ENCODE data around the gene IGIP.

IGIP gene

GRCh38 chr5:140136624-140137023 lies 10.9 kb downstream of the IGIP start:
- TF ChIP-seq CTCF (IDR thresholded peaks at IDR 0.05; ENCODE audit: control insufficient read depth, extremely low read depth, insufficient read depth): no peak
- no peak for DNase-seq (ENCODE audit: low read depth)
- H3K4me3 ChIP-seq (ENCODE audit: low read depth, low read length): no peak overlapping the region

- no peak for TF ChIP-seq CTCF (IDR thresholded peaks at IDR 0.05; ENCODE audit: control insufficient read depth, extremely low read depth, insufficient read depth)
- H3K4me3 ChIP-seq (ENCODE audit: low read depth, low read length): no peak overlapping the region
- DNase-seq (ENCODE audit: low read depth): no peak
Observed at GRCh38 chr5:140140435-140140834, 14.7 kb downstream of the IGIP start.

- DNase-seq (ENCODE audit: low read depth): peak; percentile 65
- no peak overlapping the region for H3K4me3 ChIP-seq (ENCODE audit: low read depth, low read length)
- TF ChIP-seq CTCF (IDR thresholded peaks at IDR 0.05; ENCODE audit: control insufficient read depth, extremely low read depth, insufficient read depth): no peak
Observed at GRCh38 chr5:140141241-140141640, 15.5 kb downstream of the IGIP start.

- DNase-seq (ENCODE audit: low read depth): no peak
- H3K4me3 ChIP-seq (ENCODE audit: low read depth, low read length): no peak overlapping the region
- TF ChIP-seq CTCF (IDR thresholded peaks at IDR 0.05; ENCODE audit: control insufficient read depth, extremely low read depth, insufficient read depth): no peak
Observed at GRCh38 chr5:140142246-140142645, 16.5 kb downstream of the IGIP start.

- no peak for DNase-seq (ENCODE audit: low read depth)
- no peak for TF ChIP-seq CTCF (IDR thresholded peaks at IDR 0.05; ENCODE audit: control insufficient read depth, extremely low read depth, insufficient read depth)
- H3K4me3 ChIP-seq (ENCODE audit: low read depth, low read length): no peak overlapping the region
Observed at GRCh38 chr5:140142856-140143255, 17.1 kb downstream of the IGIP start.

GRCh38 chr5:140143521-140144258 lies 18.0 kb downstream of the IGIP start:
- DNase-seq (ENCODE audit: low read depth): no peak
- no peak for TF ChIP-seq CTCF (IDR thresholded peaks at IDR 0.05; ENCODE audit: control insufficient read depth, extremely low read depth, insufficient read depth)
- H3K4me3 ChIP-seq (ENCODE audit: low read depth, low read length): no peak overlapping the region

- no peak overlapping the region for H3K4me3 ChIP-seq (ENCODE audit: low read depth, low read length)
- no peak for TF ChIP-seq CTCF (IDR thresholded peaks at IDR 0.05; ENCODE audit: control insufficient read depth, extremely low read depth, insufficient read depth)
- DNase-seq (ENCODE audit: low read depth): no peak
Observed at GRCh38 chr5:140145256-140145655, 19.5 kb downstream of the IGIP start.
